Right lung (tissue), 10 donors: ENCODE measurements around the gene HS3ST6. TPM values are rescaled to one million over a fixed set of nuclear protein-coding genes. Genes with fewer than 3 reads are reported as not detected.
"Not testable (repeated sequence)": the region's sequence is repeated elsewhere in the genome, so short reads cannot be mapped to it uniquely, and the experiment has no call there.

Source experiments
- DNase-seq, 2 donors: peaks; one replicate each; pipeline ENCODE4 v3.0.0-alpha.2; 2013
- long read RNA-seq, 8 donors: transcript quantifications; one replicate each; lab custom pipeline, GENCODE V29; 2026
- polyA plus RNA-seq, 5 donors: library from polyadenylated mRNA; unstranded; fragments of 120-200 nt; gene quantifications; one replicate each; pipeline versions ENCODE4 v1.2.1 to v1.2.3, GENCODE V29; 2013; ENCODE audit warnings: inconsistent platforms in 1 of 5, low replicate concordance in 1 of 5; ENCODE audit not compliant: insufficient read length in 5 of 5, insufficient read depth in 1 of 5

HS3ST6 gene
- polyA plus RNA-seq, result under 1 TPM; 0.09 to 0.40 (median 0.18) TPM
- long read RNA-seq, donor 1, result 0 reads
- long read RNA-seq, donor 2, result 0 reads
- long read RNA-seq, donor 3, result 0 reads
- long read RNA-seq, donor 4, result 0 reads
- long read RNA-seq, donor 5, result 0 reads
- long read RNA-seq, donor 6, partial matches to known transcripts, result 0 of 1 reads
- long read RNA-seq, donor 6, other reads (novel, unspliced or antisense), result 0 of 1 reads
- long read RNA-seq, donor 7, result 0 reads
- long read RNA-seq, donor 8, partial matches to known transcripts, result 0 of 1 reads
- long read RNA-seq, donor 8, other reads (novel, unspliced or antisense), result 0 of 1 reads

DNA sequence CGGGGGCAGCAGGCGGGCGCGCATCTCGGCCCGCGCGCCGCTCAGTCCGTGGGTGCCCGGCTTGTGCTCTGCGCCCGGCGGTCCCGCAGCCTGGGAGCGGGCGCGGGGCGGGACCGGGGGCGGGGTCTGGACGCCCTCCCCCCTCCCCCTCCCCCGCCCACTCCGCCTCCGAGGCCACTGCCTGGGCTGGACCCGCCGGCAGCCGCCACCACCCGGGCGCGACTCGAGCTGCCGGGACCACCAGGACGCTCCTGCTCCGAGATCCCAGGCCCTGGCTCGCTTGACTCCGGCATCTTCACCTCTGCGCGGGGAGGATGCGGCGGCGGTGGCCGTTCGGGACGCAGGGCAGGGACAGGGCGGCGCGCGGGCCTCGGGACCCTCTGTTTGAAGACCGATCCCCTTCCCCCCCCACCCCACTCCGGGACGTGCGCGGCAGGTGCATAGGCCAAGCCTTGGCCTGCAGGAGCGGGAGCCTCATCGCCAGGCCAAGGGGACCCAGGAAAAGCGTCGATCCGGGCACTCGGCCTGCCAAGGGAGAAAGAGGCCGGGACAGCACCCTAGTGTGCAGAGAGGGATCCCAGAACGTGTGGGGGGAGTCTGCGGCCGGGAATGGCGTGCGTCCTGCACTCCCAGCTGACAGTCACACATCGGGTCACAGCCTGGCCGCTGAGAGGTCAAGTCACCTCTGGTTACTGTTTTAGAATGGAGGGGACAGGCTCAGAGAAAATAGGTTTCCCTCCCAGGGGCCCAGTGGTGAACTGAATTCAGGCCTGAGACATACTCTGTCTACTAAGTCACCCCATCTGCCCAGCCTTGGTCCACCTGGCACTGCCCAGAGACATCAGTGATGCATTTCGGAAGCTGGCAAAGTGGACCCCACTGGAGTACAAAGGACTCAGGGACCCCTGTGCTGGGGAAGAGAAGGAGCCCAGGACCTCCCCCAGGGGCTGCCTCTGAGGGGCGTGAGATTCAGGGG lies at the start of gene HS3ST6:
Gene HS3ST6 (minus strand): TSS at position 65 of the 976 bp plus-strand sequence. CDS start 92 bp downstream, outside the sequence.
- DNase-seq, result no peak

DNA sequence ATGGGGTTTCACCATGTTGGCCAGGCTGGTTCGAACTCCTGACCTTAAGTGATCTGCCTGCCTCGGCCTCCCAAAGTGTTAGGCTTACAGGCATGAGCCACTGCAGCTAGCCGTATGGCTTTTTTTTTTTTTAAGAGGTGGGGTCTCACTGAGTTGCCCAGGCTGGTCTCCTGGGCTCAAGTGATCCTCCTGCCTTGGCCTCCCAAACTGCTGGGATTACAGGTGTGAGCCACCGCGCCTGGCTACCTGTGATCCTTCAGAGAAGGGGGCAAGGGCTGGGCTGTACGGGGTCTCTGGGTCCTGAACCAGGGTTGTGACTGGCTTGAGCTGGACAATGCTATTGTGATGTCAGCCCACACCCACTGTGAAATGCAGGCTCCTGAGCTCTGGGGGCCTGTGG lies 48.2 kb upstream of the HS3ST6 start, which contains the start of gene RNF151:
Gene RNF151 (plus strand): TSS at position 397 of the 400 bp plus-strand sequence. CDS start 26 bp downstream, outside the sequence.
- DNase-seq, result no peak

DNA sequence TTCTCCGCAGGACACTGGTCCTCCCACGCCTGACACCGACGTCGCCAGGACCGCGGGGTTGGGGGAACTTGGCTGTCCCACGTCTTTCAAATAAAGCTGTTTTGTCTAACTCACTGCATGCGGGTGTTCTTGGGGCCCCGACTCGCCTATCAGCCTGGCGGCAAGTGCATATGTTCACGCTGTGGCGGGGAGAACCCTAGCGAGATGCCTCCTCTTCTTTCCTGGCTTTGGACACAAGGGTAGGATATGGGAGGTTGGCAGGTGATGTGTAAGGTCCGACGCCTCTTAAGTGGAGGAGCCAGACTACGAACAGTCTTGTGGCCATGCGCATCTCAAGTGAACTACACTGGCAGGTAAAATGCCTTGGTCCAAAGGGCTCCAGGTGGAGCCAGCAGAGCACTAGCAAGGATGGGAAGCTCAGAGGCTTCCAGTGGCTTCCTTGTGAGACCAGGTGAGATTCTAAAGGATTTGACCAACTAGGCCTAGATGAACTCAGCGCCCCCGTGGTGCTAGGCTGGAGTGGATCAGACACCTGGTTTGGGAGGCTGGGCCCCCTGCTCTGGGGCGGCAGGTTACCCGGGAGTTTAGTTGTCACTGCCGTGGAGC lies 47.3 kb upstream of the HS3ST6 start:
- DNase-seq, result no peak

DNA sequence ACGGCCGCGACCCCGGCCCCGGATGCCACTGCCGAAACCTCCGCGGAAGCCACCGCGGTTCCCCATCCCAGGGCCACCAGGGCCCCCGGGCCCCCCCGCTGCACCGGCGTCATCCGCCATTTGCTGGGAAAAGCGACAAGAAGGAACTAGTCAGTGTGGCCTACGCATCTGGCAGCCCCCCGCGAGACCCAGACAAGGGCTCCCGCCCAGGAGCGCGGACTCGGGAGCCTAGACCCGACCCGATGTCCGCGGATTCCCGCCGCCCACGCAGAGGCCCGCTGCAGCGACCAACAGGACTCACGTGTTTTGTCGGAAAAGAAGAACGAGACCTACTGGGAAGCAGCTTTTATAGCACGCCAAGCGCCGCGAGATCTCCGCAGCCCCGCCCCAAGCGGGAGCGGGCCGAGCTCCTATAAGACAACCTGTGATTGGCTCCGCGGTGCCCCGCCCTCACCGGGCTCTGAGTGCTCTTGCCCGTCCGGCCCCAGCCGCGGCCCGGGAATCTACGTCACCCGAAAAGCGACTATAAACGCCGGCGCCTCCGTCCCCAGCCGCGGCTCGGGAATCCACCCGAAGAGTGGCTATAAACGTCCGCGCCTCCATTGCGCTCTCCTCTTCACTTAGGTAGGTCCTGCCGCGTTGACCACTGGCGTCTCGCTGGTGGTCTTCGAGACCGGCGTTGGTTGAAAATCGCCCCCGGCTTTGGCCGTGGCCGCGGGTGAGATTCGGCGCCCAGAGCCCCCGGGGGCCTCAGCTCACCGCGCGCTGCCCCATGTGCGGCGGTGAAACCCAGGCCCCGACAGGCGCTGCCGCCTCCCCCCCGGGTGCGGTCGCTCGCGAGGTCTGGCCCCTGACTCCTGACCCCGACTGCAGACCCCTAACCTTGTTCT lies 46.5 kb upstream of the HS3ST6 start, which contains the start of gene RPS2:
Gene RPS2 (minus strand): TSS at position 321 of the 890 bp plus-strand sequence. CDS start 201 bp downstream, at position 120.
- DNase-seq, result peak; percentile 97 to 98

DNA sequence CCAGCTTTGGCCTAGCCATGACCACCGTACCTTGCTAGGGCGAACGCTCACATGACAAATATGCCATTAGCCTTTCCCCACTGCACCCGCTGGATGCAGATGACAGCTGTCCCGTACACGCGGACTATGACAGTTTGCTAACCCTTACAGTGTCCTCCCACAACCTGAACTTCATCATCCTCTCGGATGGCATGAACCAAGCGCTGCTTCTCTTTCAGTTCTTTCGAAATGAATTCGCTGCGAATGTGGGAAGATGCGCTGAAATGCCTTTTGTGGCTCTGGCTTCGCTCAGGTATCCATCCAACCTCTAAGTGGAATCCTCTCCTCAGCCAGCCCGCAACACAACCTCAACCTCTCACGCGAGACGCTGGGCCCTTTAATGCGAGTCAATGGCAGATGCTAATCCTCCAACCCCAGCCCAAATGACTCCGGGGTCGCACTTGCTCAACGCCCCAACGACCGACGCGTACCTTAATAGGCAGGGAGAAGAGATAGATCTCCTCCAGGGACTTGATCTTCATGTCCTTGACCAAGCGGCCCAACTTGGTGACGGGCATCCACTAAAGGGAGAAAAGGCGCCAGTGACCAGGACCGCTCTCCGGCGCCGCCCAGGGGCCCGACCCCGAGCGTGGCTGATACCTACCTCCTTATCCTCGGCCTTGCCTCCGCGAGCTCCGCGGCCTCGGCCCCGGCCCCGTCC lies 45.7 kb upstream of the HS3ST6 start:
- DNase-seq, result peak in 1 of 2 donors; percentile 27

DNA sequence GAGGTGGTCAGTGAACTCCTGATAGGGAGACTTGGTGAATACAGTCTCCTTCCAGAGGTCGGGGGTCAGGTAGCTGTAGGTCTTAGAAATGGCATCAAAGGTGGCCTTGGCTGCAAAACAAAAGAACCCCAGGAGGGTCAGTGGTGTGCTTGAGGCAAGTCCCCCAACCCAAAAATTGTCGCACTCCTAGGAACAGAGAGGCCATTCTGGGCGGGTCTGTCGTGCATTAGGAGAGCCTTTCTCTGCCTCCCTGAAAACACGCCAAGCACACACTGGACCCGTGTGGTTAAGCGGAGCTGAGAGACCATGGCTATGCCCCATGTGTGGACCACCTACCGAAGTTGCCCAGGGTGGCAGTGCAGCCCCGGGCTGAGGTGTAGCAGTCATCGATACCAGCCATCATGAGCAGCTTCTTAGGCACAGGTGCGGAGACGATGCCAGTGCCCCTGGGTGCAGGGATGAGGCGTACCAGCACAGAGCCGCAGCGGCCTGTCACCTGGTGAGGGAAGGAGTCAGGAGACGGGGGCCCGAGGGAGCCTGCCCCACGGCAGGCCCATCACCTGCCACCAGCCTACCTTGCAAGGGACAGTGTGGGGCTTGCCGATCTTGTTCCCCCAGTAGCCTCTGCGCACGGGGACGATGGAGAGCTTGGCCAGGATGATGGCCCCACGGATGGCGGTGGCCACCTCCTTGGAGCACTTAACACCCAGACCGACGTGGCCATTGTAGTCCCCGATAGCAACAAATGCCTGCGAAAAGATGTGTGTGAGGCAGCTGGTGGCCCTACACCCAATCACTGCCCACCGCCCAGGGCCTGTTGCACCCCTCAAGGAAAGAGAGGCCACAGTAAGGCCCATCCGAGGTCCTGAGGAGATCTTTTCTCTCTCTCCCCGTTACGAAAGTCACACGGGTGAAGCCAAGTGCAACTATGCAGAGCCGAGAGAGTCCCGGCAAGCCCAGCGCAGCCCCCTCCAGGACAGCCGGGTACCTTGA lies 44.2 kb upstream of the HS3ST6 start:
- DNase-seq, result not testable (repeated sequence)

DNA sequence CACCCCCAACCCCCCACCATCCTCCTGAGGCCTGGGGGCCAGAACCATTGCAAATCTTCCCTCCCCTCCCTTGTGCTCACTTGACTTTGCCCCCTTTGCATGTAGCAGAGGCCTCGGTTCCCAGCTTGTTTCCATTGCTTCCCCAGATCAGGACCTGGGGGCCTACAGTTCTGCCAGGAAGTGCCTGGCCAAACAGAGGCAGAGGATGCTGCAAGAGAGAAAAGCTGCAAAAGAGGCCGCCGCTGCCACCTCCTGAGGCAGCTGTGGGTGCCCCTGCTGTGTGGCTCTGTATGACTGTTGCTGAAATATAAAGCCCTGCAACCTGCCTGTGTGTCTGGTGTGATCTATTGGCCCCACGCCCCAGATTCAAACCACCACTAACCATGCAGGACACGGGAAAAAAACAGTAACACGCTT lies 43.4 kb upstream of the HS3ST6 start:
- no peak for DNase-seq

DNA sequence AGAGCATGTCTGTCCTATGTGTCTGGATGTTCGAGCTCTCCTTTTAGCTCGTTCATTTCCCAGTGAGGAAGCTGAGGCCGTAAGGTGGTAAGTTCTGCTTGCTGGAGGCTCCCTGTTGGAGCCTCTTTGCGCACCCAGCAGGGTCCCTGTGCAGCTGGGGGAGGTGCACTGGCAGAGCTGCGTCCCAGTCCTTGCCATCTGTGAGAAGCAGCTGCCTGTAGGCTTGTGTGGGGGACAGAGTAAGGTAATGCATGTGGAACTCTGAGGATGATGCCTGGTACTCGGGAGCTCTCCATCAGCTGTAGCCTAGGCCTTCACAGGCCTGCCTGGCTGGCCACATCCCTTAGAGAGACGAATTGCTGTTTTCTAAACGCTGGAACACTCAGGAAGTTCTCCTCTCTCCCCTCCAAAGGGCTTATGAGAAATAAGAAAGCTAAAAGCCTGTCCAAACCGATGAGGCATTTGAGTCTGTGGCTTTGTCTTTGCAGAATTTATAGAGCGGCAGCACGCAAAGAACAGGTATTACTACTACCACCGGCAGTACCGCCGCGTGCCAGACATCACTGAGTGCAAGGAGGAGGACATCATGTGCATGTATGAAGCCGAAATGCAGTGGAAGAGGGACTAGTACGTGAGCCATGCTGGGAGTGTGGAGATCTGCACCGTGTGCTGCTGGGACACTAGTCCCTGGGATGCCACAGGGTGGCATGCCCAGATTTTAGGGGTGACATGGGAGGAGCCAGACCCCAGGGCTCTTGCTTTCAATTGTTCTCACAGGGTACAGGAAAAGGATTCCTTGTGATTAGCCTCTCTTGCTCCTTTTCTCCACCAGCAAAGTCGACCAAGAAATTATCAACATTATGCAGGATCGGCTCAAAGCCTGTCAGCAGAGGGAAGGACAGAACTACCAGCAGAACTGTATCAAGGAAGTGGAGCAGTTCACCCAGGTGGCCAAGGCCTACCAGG lies 42.7 kb upstream of the HS3ST6 start:
- DNase-seq, result no peak

DNA sequence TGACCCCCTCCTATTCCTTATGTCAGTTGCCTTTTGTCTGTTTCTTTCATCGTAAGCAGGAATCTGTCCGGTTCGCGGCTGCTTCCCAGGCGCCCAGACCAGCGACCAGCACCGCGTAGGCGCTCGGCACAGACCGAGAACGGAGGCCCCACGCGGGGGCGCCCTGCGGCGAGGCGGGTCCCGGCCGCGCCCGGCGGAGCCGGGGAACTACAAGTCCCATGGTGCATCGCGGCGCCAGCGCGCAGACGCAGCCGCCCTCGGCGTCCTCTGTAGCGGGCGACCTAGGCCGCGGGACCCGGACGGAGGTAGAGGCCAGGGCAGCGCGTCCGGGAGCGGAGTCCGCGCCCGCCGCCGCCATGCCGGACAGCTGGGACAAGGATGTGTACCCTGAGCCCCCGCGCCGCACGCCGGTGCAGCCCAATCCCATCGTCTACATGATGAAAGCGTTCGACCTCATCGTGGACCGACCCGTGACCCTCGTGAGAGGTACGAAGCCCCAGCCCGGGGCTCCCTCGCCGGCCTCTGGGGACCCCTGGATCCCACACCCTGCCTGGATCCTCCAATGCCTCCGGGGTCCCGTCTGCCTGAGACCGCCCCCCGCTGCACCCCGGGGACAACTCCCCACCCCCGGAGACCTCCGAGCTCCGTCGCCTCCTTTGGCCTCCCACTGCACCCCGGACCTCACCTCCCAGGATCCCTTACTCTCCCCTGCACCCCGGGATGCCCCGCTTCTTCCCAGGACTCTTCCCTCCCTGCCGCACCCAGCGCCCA lies 41.2 kb upstream of the HS3ST6 start, which contains the start of gene NDUFB10:
Gene NDUFB10 (plus strand): TSS at position 270 of the 771 bp plus-strand sequence. CDS start 87 bp downstream, at position 357.
- peak; percentile 89 to 90 for DNase-seq

DNA sequence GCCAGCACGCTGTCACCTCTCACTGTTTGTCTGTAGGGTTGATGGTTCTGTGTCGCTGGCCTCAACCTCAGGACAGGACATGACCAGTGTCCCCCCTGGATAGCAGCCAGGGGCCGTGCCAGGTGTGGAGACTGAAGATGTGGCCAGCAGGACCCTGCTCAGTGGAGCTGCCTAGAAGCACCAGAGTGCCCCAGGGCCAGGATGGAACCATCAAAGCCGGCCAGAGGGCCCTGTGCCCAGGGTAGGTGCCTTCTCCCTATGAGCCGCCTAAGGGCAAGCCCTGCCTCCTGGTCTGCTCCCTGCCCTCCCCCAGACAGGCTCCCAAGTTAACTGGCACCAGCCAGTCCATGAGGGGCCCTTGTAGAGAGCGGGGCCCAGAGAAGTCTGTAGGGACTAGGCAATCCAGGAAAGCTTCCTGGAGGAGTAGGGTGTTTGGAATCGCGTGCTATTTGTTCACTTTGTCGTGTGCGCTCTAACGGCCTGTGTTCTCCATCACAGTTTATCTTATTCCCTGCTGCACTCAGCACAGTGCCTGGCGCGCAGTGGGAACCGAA lies 40.6 kb upstream of the HS3ST6 start:
- no peak for DNase-seq

DNA sequence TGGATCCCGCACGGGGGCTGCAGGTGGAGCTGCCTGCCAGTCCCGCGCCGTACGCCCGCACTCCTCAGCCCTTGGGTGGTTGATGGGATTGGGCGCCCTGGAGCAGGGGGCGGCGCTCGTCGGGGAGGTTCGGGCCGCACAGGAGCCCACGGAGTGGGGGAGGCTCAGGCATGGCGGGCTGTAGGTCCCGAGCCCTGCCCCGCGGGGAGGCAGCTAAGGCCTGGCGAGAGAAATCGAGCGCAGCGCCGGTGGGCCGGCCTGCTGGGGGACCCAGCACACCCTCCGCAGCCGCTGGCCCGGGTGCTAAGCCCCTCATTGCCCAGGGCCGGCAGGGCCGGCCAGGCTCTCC lies 39.9 kb upstream of the HS3ST6 start:
- not testable (repeated sequence) for DNase-seq

DNA sequence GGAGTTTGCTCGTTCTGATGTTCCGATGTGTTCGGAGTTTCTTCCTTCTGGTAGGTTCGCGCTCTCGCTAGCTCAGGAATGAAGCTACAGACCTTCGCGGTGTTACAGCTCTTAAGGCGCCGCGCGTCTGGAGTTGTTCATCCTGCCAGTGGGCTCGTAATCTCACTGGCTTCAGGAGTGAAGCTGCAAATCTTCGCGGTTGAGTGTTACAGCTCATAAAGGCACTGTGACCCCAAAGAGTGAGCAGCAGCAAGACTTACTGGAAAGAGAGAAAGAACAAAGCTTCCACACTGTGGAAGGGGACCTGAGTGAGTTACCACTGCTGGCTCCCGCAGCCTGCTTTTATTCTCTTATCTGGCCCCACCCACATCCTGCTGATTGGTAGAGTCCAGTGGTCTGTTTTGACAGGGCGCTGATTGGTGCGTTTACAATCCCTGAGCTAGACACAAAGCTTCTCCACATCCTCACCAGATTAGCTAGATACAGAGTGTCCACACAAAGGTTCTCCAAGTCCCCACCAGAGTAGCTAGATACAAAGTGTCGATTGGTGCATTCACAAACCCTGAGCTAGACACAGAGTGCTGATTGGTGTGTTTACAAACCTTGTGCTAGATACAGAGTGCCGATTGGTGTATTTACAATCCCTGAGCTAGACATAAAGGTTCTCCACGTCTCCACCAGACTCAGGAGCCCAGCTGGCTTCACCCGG lies 39.4 kb upstream of the HS3ST6 start:
- not testable (repeated sequence) for DNase-seq

DNA sequence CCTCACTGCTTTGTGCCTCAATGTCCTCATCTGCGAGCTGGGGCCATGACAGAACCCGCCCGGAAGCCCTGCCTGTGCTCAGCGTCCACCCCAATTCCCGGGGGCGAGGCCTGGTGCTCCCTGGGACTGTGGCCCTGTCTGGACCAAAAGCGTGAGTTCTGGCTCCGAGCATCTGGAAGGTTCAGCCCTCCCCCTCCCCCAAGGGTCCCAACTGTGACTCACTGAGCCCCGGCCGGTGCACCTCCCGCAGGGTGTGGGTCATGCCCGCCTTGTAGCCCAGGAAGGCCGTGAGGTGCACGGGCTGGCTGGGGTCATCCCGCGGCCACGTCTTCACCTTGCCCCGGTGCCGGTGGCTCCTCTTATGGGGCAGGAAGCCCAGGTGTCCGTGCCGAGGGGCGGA lies 35.5 kb upstream of the HS3ST6 start:
- DNase-seq, result no peak

DNA sequence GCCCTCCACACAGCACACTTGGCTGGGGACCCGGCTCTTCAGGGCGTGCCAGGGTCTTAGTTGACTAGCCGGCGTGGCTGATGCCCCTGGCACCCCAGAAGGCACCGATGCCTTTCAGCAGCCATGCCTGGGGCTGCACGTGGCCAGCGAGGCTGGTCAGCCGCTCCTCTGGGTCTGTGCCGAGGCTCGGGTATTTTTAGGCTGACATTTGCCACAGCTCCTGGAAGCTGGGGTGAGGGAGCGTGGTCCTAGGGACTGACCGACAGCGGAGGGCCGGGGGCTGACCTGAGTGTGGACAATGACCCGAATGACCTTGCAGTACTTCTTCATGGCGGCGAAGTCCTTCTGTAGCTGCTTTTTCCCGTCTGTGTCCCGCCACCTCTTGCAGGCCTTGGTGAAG lies 32.3 kb upstream of the HS3ST6 start:
- no peak for DNase-seq

DNA sequence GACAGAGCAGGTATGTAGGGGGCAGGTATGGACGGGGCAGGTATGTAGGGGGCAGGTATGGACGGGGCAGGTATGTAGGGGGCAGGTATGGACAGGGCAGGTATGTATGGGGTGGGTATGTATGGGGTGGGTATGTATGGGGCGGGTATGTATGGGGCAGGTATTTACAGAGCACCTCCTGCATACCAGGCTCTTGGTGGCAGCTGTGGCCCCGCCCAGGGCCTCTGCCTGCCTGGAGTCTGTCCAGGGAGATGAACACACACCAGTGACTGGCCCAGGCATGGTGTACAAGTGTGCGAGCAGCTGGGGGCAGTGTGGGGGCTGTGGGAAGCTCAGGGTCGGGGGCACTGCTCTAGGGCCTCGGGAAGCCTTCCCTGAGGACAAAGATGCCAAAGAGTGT lies 31.8 kb upstream of the HS3ST6 start:
- DNase-seq, result no peak

DNA sequence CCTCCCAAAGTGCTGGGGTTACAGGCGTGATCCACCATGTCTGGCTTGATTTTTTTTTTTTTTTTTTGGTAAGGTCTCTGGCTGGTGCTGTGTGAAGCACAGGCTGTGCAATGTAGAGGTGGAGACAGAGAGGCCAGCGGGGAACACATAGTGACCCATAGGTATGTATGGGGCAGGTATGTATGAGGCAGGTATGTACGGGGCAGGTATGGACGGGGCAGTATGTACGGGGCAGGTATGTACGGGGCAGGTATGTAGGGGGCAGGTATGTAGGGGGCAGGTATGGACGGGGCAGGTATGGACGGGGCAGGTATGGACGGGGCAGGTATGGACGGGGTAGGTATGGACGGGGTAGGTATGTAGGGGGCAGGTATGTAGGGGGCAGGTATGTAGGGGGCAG lies 31.3 kb upstream of the HS3ST6 start:
- DNase-seq, result no peak
